RWPE1 (cell line): ENCODE results near the gene GHITM.

ENCODE experiments used
- CTCF ChIA-PET: fragments of 350-600 bp; sonication (Branson Sonifier 250); formaldehyde crosslinking; extraction: SDS; loops from one replicate; lab custom pipeline; 2021; lab: Yijun Ruan, JAX
- POLR2A ChIA-PET: fragments of 400-600 bp; formaldehyde crosslinking; extraction: SDS; loops from one replicate; lab custom pipeline; 2020; ENCODE audit warnings: antibody characterized with exemption; ENCODE audit not compliant: low non-redundant PET; lab: Yijun Ruan, JAX
- DNase-seq: peaks from one replicate; pipeline ENCODE4 v3.0.0; 2012; ENCODE audit warnings: low spot score
- H3K27ac ChIP-seq: fragments of 450-650 bp; 2 replicates; pipeline ENCODE4 v1.5.1; 2017
- TF ChIP-seq, protein P1 (sequence below): fragments of 450-650 bp; conservative IDR thresholded peaks from 2 replicates; pipeline ENCODE4 v1.5.1; 2017; ENCODE audit warnings: low read depth, mild to moderate bottlenecking

The GHITM gene

DNA sequence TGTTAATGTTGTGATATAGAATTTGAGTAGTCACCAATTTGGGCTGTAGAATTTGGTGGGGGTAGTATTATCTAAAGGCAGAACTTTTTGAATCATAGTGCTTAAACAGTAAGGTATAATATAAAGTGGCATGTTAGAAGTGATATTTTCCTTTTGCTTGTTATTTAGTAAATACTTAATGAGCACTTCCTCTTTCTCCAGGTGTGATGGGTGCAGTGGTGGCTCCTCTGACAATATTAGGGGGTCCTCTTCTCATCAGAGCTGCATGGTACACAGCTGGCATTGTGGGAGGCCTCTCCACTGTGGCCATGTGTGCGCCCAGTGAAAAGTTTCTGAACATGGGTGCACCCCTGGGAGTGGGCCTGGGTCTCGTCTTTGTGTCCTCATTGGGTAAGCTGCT, 10.5 kb downstream of the GHITM start:
- POLR2A ChIA-PET: no interaction called here
- H3K27ac ChIP-seq: no peak overlapping the region
- no peak for DNase-seq
- TF ChIP-seq, protein P1, sequence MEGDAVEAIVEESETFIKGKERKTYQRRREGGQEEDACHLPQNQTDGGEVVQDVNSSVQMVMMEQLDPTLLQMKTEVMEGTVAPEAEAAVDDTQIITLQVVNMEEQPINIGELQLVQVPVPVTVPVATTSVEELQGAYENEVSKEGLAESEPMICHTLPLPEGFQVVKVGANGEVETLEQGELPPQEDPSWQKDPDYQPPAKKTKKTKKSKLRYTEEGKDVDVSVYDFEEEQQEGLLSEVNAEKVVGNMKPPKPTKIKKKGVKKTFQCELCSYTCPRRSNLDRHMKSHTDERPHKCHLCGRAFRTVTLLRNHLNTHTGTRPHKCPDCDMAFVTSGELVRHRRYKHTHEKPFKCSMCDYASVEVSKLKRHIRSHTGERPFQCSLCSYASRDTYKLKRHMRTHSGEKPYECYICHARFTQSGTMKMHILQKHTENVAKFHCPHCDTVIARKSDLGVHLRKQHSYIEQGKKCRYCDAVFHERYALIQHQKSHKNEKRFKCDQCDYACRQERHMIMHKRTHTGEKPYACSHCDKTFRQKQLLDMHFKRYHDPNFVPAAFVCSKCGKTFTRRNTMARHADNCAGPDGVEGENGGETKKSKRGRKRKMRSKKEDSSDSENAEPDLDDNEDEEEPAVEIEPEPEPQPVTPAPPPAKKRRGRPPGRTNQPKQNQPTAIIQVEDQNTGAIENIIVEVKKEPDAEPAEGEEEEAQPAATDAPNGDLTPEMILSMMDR: no peak
- CTCF ChIA-PET: interaction anchor here (0.7 to 0.9 kb wide), 2 partner anchors 12 to 15 kb away, joined by 3 read pairs; no protein-coding TSS in a partner anchor

DNA sequence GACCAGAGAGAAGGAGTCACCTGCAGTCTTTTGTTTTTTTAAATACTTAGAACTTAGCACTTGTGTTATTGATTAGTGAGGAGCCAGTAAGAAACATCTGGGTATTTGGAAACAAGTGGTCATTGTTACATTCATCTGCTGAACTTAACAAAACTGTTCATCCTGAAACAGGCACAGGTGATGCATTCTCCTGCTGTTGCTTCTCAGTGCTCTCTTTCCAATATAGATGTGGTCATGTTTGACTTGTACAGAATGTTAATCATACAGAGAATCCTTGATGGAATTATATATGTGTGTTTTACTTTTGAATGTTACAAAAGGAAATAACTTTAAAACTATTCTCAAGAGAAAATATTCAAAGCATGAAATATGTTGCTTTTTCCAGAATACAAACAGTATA, 13.5 kb downstream of the GHITM start:
- ChIA-PET CTCF (no interaction called here), POLR2A (no interaction called here)
- DNase-seq: no peak
- no peak overlapping the region for H3K27ac ChIP-seq
- TF ChIP-seq, protein P1: no peak

DNA sequence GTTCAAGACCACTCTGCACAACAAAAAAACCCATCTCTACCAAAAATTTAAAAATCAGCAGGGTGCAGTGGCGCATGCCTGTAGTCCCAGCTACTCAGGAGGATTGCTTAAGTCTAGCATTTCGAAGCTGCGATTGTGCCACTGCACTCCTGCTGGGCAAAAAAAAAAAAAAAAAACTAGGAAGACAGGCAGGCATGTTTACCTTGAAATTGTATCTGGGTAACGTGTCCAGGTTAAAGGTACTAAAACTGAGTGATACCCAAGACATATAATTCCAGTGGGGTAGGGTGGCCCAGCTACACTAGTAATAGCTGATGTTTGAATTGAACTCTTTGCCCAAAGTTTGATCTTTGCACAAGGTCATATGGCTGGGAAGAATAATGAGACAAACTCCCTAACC, 16.2 kb downstream of the GHITM start:
- ChIA-PET CTCF (interaction anchor here (0.6 kb wide), 1 partner anchor 100 kb away, joined by 3 read pairs; no protein-coding TSS in a partner anchor), POLR2A (interaction anchor here (0.6 kb wide), 1 partner anchor 238 kb away, joined by 3 read pairs; no protein-coding TSS in a partner anchor)
- no peak overlapping the region for H3K27ac ChIP-seq
- TF ChIP-seq, protein P1: no peak
- no peak for DNase-seq

DNA sequence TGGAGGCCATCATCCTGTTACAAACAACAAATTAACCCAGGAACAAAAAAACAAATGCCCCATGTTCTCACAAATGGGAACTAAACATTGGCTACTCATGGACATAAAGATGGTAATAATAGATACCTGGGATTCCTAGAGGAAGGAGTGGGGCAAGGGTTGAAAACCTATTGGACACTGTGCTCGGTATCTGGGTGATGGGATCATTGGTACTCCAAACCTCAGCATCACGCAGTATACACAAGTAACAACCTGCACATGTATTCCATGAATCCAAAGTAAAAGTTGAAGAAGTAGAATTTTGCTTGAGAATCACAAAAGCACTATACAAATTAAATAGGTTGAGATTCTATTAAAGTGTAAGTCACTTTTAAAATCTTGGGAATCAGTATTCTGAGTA, 16.7 kb downstream of the GHITM start:
- DNase-seq: no peak
- no peak overlapping the region for H3K27ac ChIP-seq
- POLR2A ChIA-PET: no interaction called here
- CTCF ChIA-PET: interaction anchor here (0.5 kb wide), 1 partner anchor 120 kb away, joined by 3 read pairs; no protein-coding TSS in a partner anchor
- TF ChIP-seq, protein P1: no peak

DNA sequence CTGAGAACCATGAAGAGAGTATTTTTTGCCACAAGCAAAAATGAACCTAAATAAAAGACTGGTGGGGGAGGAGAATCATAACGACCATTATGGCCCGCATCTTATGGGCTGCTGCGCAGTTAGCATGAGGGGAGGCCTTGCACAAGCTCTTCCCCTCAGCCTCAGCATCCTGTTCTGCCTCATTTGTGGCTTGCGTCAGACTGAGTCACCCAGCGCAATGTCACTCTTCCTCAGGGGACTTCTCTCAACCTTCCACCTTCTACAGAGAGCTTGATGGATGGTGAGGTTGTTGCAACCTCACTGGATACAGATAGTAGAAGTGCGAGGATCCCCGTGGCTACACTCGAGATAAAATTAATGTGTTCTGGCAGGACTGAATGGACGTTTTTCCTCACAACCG, 17.5 kb downstream of the GHITM start:
- ChIA-PET CTCF (interaction anchor here (0.6 to 1.1 kb wide), 3 partner anchors 9 to 503 kb away, joined by 3 to 4 read pairs (median 4); no protein-coding TSS in a partner anchor), POLR2A (no interaction called here)
- H3K27ac ChIP-seq: no peak overlapping the region
- TF ChIP-seq, protein P1: no peak
- DNase-seq: no peak

DNA sequence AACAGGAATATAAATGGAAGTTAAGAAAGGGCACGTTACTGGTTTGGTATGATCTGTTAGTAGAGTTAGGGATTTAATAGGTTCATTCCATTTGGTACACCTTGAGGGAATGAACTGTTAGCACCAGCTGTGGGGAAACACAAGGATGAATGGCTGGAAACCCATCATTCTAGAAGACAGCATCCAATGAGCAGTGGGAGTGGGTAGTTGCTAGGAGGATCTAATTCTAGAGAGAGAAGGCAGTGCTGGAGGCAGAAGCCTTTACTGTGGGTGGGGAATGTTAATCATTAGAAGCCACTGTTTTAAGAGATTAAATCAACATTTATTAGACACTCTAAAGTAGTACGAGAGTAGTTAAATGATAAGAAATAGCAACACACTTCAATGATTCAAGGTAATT, 18.8 kb downstream of the GHITM start:
- TF ChIP-seq, protein P1: no peak
- H3K27ac ChIP-seq: no peak overlapping the region
- no peak for DNase-seq
- ChIA-PET CTCF (no interaction called here), POLR2A (no interaction called here)
